Measurements from ENCODE around the gene CLEC6A. TPM values are rescaled to one million over a fixed set of nuclear protein-coding genes. Genes with fewer than 3 reads are reported as not detected.

The CLEC6A gene
- total RNA-seq, 1 experiment from 2014 or later = 0.17 TPM

- Mint-ChIP-seq H3K4me3 (no peak overlapping the region; a peak in 1 of 5 replicates), H3K4me1 (peaks cover 28 to 48% of the 10 kb centered on the region in 2 experiments), H3K27me3 (ENCODE audit: low read depth) (no peaks in the 10 kb centered on the region), H3K36me3 (ENCODE audit: insufficient read depth in 1 of 3, low read depth in 3 of 3) (peaks cover 0 to 5% (median 0%) of the 10 kb centered on the region in 3 experiments; a peak in 2 of 7 replicates), H3K9me3 (no peaks in the 10 kb centered on the region; a peak in 3 of 5 replicates), H3K27ac (peak overlapping the region; percentile 48 to 78 (median 57); a peak in 4 of 7 replicates)
- DNase-seq = peak; percentile 42
- Histone ChIP-seq H2BK20ac (ENCODE audit: low read depth, low read length, poor library complexity, severe bottlenecking) (no peak overlapping the region), H3K4me2 (ENCODE audit: insufficient read depth, insufficient read length, low read length) (no peak overlapping the region), H3K23ac (ENCODE audit: insufficient read length, low read depth, low read length) (no peak overlapping the region), H4K91ac (ENCODE audit: insufficient read length, low read depth, low read length) (no peak overlapping the region), H3K79me2 (ENCODE audit: insufficient read depth, low read length) (no peaks in the 10 kb centered on the region), H3K9ac (ENCODE audit: extremely low read depth, insufficient read length, low read length) (no peak overlapping the region), H3K27me3 (ENCODE audit: insufficient read depth, low read length) (no peaks in the 10 kb centered on the region), H3K4me1 (ENCODE audit: insufficient read depth, low read length) (no peaks in the 10 kb centered on the region; the same call in 1 of the 2 replicates), H4K8ac (replicated peaks; ENCODE audit: insufficient read length, low read depth, low read length) (no peak overlapping the region), H2AK5ac (ENCODE audit: insufficient read length, low read length) (no peak overlapping the region), H3K9me3 (ENCODE audit: control insufficient read depth, low read depth, low read length) (no peaks in the 10 kb centered on the region), H2BK15ac (ENCODE audit: low read depth, low read length) (no peak overlapping the region), H3K14ac (ENCODE audit: insufficient read depth, low read length) (no peak overlapping the region), H3K56ac (ENCODE audit: insufficient read length, low read depth, low read length) (no peak overlapping the region), H3K79me1 (ENCODE audit: insufficient read depth, low read depth, low read length, poor library complexity, severe bottlenecking) (no peaks in the 10 kb centered on the region), H4K5ac (ENCODE audit: insufficient read length, low read depth, low read length) (no peak overlapping the region), H3K23me2 (ENCODE audit: insufficient read length, low read depth, low read length, poor library complexity, severe bottlenecking) (no peaks in the 10 kb centered on the region), H3T11ph (ENCODE audit: low read length) (no peak overlapping the region), H4K20me1 (ENCODE audit: control insufficient read depth, insufficient read depth, insufficient read length) (no peaks in the 10 kb centered on the region), H3K18ac (ENCODE audit: insufficient read length, low read depth, low read length) (no peak overlapping the region), H2BK5ac (ENCODE audit: insufficient read length, low read length) (no peak overlapping the region), H2AFZ (ENCODE audit: low read length) (no peak overlapping the region), H2BK120ac (ENCODE audit: low read depth, low read length, poor library complexity, severe bottlenecking) (no peak overlapping the region), H3K27ac (ENCODE audit: insufficient read length, low read depth, low read length) (no peak overlapping the region), H3K4ac (ENCODE audit: low read depth, low read length) (no peak overlapping the region), H2BK12ac (ENCODE audit: insufficient read length, low read depth, low read length) (no peak overlapping the region)
- TF ChIP-seq CTCF (conservative IDR thresholded peaks at IDR 0.05) = no peak
Measured at GRCh38 chr12:8475508-8476203, 19.9 kb downstream of the CLEC6A start.

Measured in H9 (cell line).